ENCODE measurements around the gene CMC2. TPM values are rescaled to one million over a fixed set of nuclear protein-coding genes. Genes with fewer than 3 reads are reported as not detected.

Gene CMC2
- total and polyA plus RNA-seq, 9 of the 15 experiments (the other 6 are each of a cell fraction or from before 2014, with no cell fraction given) = 122 to 501 (median 172) TPM

DNA sequence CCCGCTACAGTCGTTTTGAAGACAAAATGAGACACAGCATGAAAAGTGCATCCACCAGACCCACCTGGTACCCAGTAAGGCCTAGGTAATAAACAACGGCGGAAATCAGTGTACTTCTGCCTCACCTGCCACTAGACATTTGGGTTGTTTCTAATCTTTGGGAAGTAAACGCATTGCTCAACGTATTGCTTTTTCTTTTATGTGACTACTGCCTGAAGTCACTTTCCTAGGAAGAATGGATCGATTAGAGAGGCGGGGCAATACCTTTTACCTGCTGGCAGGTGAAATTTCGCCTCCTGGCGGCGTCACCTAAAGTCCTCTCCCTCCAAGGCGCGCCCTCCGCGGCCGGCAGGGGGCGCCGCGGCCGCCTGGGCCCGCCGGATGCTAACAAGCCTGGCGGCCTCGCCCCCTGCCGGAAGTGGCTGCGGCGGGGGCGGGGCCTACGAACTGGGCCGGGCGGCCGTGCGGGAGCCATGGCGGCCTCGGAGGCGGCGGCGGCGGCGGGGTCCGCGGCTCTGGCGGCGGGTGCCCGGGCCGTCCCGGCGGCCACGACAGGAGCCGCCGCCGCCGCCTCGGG is 28.8 kb upstream of the CMC2 start, which contains the start of gene ATMIN (continued):
- TF ChIP-seq, protein P1, sequence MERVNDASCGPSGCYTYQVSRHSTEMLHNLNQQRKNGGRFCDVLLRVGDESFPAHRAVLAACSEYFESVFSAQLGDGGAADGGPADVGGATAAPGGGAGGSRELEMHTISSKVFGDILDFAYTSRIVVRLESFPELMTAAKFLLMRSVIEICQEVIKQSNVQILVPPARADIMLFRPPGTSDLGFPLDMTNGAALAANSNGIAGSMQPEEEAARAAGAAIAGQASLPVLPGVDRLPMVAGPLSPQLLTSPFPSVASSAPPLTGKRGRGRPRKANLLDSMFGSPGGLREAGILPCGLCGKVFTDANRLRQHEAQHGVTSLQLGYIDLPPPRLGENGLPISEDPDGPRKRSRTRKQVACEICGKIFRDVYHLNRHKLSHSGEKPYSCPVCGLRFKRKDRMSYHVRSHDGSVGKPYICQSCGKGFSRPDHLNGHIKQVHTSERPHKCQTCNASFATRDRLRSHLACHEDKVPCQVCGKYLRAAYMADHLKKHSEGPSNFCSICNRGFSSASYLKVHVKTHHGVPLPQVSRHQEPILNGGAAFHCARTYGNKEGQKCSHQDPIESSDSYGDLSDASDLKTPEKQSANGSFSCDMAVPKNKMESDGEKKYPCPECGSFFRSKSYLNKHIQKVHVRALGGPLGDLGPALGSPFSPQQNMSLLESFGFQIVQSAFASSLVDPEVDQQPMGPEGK (CRISPR knock-in tag; IDR thresholded peaks at IDR 0.05; ENCODE audit: borderline replicate concordance) = no peak
- TF ChIP-seq MTA3 (IDR thresholded peaks at IDR 0.05; ENCODE audit: borderline replicate concordance) (0 out of 2 replicates have a peak, but pooled peaks have one; percentile 43), RBBP5 (IDR thresholded peaks at IDR 0.05; ENCODE audit: borderline replicate concordance, insufficient read depth, low read length, poor library complexity, severe bottlenecking) (no peak), C11orf30 (IDR thresholded peaks at IDR 0.05; ENCODE audit: low read depth) (no peak), NCOR1 (IDR thresholded peaks at IDR 0.05) (no peak), PURB (CRISPR knock-in tag; IDR thresholded peaks at IDR 0.05; ENCODE audit: low read depth) (no peak), ZNF224 (CRISPR knock-in tag; IDR thresholded peaks at IDR 0.05) (no peak), MCM3 (IDR thresholded peaks at IDR 0.05) (no peak), ZNF174 (CRISPR knock-in tag; IDR thresholded peaks at IDR 0.05) (no peak)
- TF ChIP-seq, protein P2, sequence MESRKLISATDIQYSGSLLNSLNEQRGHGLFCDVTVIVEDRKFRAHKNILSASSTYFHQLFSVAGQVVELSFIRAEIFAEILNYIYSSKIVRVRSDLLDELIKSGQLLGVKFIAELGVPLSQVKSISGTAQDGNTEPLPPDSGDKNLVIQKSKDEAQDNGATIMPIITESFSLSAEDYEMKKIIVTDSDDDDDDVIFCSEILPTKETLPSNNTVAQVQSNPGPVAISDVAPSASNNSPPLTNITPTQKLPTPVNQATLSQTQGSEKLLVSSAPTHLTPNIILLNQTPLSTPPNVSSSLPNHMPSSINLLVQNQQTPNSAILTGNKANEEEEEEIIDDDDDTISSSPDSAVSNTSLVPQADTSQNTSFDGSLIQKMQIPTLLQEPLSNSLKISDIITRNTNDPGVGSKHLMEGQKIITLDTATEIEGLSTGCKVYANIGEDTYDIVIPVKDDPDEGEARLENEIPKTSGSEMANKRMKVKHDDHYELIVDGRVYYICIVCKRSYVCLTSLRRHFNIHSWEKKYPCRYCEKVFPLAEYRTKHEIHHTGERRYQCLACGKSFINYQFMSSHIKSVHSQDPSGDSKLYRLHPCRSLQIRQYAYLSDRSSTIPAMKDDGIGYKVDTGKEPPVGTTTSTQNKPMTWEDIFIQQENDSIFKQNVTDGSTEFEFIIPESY (CRISPR knock-in tag; IDR thresholded peaks at IDR 0.05) = no peak
- TF ChIP-seq, protein P3, sequence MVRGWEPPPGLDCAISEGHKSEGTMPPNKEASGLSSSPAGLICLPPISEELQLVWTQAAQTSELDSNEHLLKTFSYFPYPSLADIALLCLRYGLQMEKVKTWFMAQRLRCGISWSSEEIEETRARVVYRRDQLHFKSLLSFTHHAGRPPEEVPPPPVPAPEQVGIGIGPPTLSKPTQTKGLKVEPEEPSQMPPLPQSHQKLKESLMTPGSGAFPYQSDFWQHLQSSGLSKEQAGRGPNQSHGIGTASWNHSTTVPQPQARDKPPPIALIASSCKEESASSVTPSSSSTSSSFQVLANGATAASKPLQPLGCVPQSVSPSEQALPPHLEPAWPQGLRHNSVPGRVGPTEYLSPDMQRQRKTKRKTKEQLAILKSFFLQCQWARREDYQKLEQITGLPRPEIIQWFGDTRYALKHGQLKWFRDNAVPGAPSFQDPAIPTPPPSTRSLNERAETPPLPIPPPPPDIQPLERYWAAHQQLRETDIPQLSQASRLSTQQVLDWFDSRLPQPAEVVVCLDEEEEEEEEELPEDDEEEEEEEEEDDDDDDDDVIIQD (CRISPR knock-in tag; IDR thresholded peaks at IDR 0.05) = no peak
- TF ChIP-seq, protein P4, sequence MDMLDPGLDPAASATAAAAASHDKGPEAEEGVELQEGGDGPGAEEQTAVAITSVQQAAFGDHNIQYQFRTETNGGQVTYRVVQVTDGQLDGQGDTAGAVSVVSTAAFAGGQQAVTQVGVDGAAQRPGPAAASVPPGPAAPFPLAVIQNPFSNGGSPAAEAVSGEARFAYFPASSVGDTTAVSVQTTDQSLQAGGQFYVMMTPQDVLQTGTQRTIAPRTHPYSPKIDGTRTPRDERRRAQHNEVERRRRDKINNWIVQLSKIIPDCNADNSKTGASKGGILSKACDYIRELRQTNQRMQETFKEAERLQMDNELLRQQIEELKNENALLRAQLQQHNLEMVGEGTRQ (CRISPR knock-in tag; IDR thresholded peaks at IDR 0.05) = no peak
- TF ChIP-seq, protein P5, sequence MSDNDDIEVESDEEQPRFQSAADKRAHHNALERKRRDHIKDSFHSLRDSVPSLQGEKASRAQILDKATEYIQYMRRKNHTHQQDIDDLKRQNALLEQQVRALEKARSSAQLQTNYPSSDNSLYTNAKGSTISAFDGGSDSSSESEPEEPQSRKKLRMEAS (CRISPR knock-in tag; IDR thresholded peaks at IDR 0.05) = 0 out of 2 replicates have a peak, but pooled peaks have one; percentile 16
- TF ChIP-seq, protein P6, sequence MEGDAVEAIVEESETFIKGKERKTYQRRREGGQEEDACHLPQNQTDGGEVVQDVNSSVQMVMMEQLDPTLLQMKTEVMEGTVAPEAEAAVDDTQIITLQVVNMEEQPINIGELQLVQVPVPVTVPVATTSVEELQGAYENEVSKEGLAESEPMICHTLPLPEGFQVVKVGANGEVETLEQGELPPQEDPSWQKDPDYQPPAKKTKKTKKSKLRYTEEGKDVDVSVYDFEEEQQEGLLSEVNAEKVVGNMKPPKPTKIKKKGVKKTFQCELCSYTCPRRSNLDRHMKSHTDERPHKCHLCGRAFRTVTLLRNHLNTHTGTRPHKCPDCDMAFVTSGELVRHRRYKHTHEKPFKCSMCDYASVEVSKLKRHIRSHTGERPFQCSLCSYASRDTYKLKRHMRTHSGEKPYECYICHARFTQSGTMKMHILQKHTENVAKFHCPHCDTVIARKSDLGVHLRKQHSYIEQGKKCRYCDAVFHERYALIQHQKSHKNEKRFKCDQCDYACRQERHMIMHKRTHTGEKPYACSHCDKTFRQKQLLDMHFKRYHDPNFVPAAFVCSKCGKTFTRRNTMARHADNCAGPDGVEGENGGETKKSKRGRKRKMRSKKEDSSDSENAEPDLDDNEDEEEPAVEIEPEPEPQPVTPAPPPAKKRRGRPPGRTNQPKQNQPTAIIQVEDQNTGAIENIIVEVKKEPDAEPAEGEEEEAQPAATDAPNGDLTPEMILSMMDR (IDR thresholded peaks at IDR 0.05 in 2 of 3, conservative IDR thresholded peaks at IDR 0.05 in 1 of 3; ENCODE audit: insufficient read depth in 2 of 3, low read depth in 1 of 3, low read length in 3 of 3) = peak; percentile 98 to 100 (median 99)
- TF ChIP-seq, protein P7, sequence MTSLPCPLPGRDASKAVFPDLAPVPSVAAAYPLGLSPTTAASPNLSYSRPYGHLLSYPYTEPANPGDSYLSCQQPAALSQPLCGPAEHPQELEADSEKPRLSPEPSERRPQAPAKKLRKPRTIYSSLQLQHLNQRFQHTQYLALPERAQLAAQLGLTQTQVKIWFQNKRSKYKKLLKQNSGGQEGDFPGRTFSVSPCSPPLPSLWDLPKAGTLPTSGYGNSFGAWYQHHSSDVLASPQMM (CRISPR knock-in tag; IDR thresholded peaks at IDR 0.05) = no peak
- TF ChIP-seq, protein P8, sequence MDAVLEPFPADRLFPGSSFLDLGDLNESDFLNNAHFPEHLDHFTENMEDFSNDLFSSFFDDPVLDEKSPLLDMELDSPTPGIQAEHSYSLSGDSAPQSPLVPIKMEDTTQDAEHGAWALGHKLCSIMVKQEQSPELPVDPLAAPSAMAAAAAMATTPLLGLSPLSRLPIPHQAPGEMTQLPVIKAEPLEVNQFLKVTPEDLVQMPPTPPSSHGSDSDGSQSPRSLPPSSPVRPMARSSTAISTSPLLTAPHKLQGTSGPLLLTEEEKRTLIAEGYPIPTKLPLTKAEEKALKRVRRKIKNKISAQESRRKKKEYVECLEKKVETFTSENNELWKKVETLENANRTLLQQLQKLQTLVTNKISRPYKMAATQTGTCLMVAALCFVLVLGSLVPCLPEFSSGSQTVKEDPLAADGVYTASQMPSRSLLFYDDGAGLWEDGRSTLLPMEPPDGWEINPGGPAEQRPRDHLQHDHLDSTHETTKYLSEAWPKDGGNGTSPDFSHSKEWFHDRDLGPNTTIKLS (IDR thresholded peaks at IDR 0.05; ENCODE audit: borderline replicate concordance, low read depth) = peak; percentile 49; the same call in 1 of the 2 replicates
